B cell (primary cell): ENCODE data around the gene SERPINE2. TPM values are rescaled to one million over a fixed set of nuclear protein-coding genes. Genes with fewer than 3 reads are reported as not detected.

ENCODE experiments used
- ATAC-seq: fragments of 200-7000 bp; cut with Tn5 transposase; one replicate; pipeline ENCODE4 v1.10.0; 2021; ENCODE audit warnings: low read depth, mild to moderate bottlenecking, moderate number of reproducible peaks, moderate library complexity
- CTCF ChIA-PET: fragments of 350-600 bp; sonication (Branson Sonifier 250); formaldehyde crosslinking; loops from one replicate; lab custom pipeline; 2021; ENCODE audit warnings: antibody characterized with exemption, inconsistent platforms; lab: Charles Lee
- POLR2A ChIA-PET: fragments of 350-600 bp; sonication (Branson Sonifier 250); formaldehyde crosslinking; loops from one replicate; lab custom pipeline; 2021; ENCODE audit warnings: antibody characterized with exemption; lab: Charles Lee
- DNase-seq: peaks from one replicate; pipeline ENCODE4 v3.0.0; 2013
- H2AFZ ChIP-seq: 2 replicates; pipeline ENCODE4 v1.6.1; 2012; ENCODE audit warnings: mild to moderate bottlenecking, low read depth, low read length; ENCODE audit not compliant: insufficient read depth, poor library complexity, severe bottlenecking
- H3K27ac ChIP-seq, 2 donors: 1 replicate in 1 of 2; 2 replicates in 1 of 2; pipeline ENCODE4 v1.5.1; 2012 to 2013; ENCODE audit warnings: low read length in 2 of 2, mild to moderate bottlenecking in 2 of 2, moderate library complexity in 1 of 2
- H3K27me3 ChIP-seq, 4 experiments: fragments of 200-600 bp in 1 of 4; sonication (generic) in 1 of 4; replicated peaks in 1 of 4; 1 replicate in 2 of 4; 2 replicates in 2 of 4; pipeline versions ENCODE4 v1.6.1 to v1.7.0; 2013 to 2016; ENCODE audit warnings: low read length in 3 of 4, mild to moderate bottlenecking in 2 of 4, mixed read lengths in 1 of 4, moderate library complexity in 1 of 4; ENCODE audit not compliant: insufficient read depth in 4 of 4, control insufficient read depth in 3 of 4; ENCODE audit errors: control extremely low read depth in 1 of 4
- H3K36me3 ChIP-seq, 2 experiments: replicated peaks in 1 of 2; 1 replicate in 1 of 2; 2 replicates in 1 of 2; pipeline versions ENCODE4 v1.6.1 to v1.7.1; 2013; ENCODE audit warnings: low read length in 1 of 2; ENCODE audit not compliant: insufficient read depth in 2 of 2, control insufficient read depth in 1 of 2; ENCODE audit errors: control extremely low read depth in 1 of 2, extremely low read depth in 1 of 2
- H3K4me1 ChIP-seq, 2 donors: fragments of 200-600 bp in 1 of 2; sonication (generic) in 1 of 2; 1 replicate in 1 of 2; 2 replicates in 1 of 2; pipeline versions ENCODE4 v1.5.1 to v1.6.1; 2013 to 2017; ENCODE audit warnings: low read length in 2 of 2; ENCODE audit not compliant: control insufficient read depth in 2 of 2, insufficient read depth in 2 of 2
- H3K4me2 ChIP-seq: replicated peaks from 2 replicates; pipeline ENCODE3; 2012; ENCODE audit warnings: mild to moderate bottlenecking, low read depth, low read length; ENCODE audit not compliant: poor library complexity, severe bottlenecking
- H3K4me3 ChIP-seq, 5 experiments: fragments of 200-600 bp in 1 of 5; sonication (generic) in 1 of 5; 1 replicate in 3 of 5; 2 replicates in 2 of 5; pipeline versions ENCODE4 v1.5.1 to v1.7.0; 2011 to 2016; ENCODE audit warnings: low read length in 4 of 5, mild to moderate bottlenecking in 4 of 5, low read depth in 2 of 5, control low read depth in 1 of 5, moderate library complexity in 1 of 5; ENCODE audit not compliant: insufficient read depth in 1 of 5; ENCODE audit errors: control extremely low read depth in 1 of 5, extremely low read depth in 1 of 5
- H3K79me2 ChIP-seq: fragments of 200-600 bp; sonication (generic); one replicate; pipeline ENCODE4 v1.6.0; 2016; ENCODE audit warnings: low read length; ENCODE audit not compliant: control insufficient read depth, insufficient read depth
- H3K9ac ChIP-seq: fragments of 200-600 bp; sonication (generic); 2 replicates; pipeline ENCODE4 v1.6.1; 2017; ENCODE audit warnings: mild to moderate bottlenecking, low read length, moderate library complexity
- H3K9me3 ChIP-seq, 3 donors: one replicate each; pipeline versions ENCODE4 v1.6.1 to v1.7.1; 2013; ENCODE audit warnings: low read length in 2 of 3; ENCODE audit not compliant: control insufficient read depth in 2 of 3, insufficient read depth in 1 of 3; ENCODE audit errors: control extremely low read depth in 1 of 3
- H4K20me1 ChIP-seq: 2 replicates; pipeline ENCODE4 v1.6.0; 2012; ENCODE audit warnings: mild to moderate bottlenecking, low read length; ENCODE audit not compliant: insufficient read depth, control insufficient read depth, poor library complexity, severe bottlenecking
- H3K27ac Mint-ChIP-seq: one replicate; pipeline ENCODE4 v1.8.0; 2021; ENCODE audit warnings: mixed read lengths
- H3K27me3 Mint-ChIP-seq: one replicate; pipeline ENCODE4 v1.8.0; 2021; ENCODE audit warnings: mixed read lengths
- H3K4me1 Mint-ChIP-seq: one replicate; pipeline ENCODE4 v1.8.0; 2021; ENCODE audit warnings: mixed read lengths
- H3K4me3 Mint-ChIP-seq: one replicate; pipeline ENCODE4 v1.8.0; 2021; ENCODE audit warnings: mixed read lengths
- H3K9me3 Mint-ChIP-seq: one replicate; pipeline ENCODE4 v1.8.0; 2022; ENCODE audit warnings: mixed read lengths; ENCODE audit not compliant: insufficient read depth
- EZH2 ChIP-seq: IDR thresholded peaks from 2 replicates; pipeline ENCODE4 v1.6.1; 2012; ENCODE audit warnings: borderline replicate concordance, low read depth, mild to moderate bottlenecking, moderate library complexity, low read length; ENCODE audit not compliant: insufficient read depth, poor library complexity, severe bottlenecking
- WGBS: methylation state at CpG from one replicate; pipeline ENCODE4 v1.1.5; 2013; ENCODE audit warnings: missing lambda C conversion rate; ENCODE audit not compliant: insufficient coverage; 5-methylcytosine and 5-hydroxymethylcytosine counted together
- intact Hi-C: fragments of 100-400 bp; cut with micrococcal nuclease; formaldehyde crosslinking; loops from one replicate; pipeline ENCODE4 v1.10.0; 2022
- polyA minus RNA-seq: library from RNA; depleted of rRNA, polyadenylated mRNA; stranded (reverse); fragments of >200 nt; gene quantifications from 2 replicates; pipeline ENCODE4 v1.2.3, GENCODE V29; 2012
- polyA plus RNA-seq: library from polyadenylated mRNA; depleted of rRNA; stranded (reverse); fragments of >200 nt; gene quantifications from 2 replicates; pipeline ENCODE4 v1.2.3, GENCODE V29; 2012
- total RNA-seq, 2 donors: library from RNA; stranded (reverse); fragments of 120-200 nt in 1 of 2; gene quantifications; 1 replicate in 1 of 2; 2 replicates in 1 of 2; pipeline versions ENCODE4 v1.2.3 to v1.2.4, GENCODE V29; 2013 to 2022
- TF ChIP-seq, protein P1 (sequence below): fragments of 200-600 bp; IDR thresholded peaks from one replicate; pipeline ENCODE4 v1.8.0; 2022; ENCODE audit warnings: antibody characterized with exemption, mild to moderate bottlenecking

Gene SERPINE2, protein sequence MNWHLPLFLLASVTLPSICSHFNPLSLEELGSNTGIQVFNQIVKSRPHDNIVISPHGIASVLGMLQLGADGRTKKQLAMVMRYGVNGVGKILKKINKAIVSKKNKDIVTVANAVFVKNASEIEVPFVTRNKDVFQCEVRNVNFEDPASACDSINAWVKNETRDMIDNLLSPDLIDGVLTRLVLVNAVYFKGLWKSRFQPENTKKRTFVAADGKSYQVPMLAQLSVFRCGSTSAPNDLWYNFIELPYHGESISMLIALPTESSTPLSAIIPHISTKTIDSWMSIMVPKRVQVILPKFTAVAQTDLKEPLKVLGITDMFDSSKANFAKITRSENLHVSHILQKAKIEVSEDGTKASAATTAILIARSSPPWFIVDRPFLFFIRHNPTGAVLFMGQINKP
- total RNA-seq = 1.2 and 1.8 TPM in 2 replicates
- total RNA-seq (2013) = 2.7 TPM
- polyA plus RNA-seq = 0.45 and 2.7 TPM in 2 replicates
- 0.60 and 6.6 TPM in 2 replicates for polyA minus RNA-seq

DNA sequence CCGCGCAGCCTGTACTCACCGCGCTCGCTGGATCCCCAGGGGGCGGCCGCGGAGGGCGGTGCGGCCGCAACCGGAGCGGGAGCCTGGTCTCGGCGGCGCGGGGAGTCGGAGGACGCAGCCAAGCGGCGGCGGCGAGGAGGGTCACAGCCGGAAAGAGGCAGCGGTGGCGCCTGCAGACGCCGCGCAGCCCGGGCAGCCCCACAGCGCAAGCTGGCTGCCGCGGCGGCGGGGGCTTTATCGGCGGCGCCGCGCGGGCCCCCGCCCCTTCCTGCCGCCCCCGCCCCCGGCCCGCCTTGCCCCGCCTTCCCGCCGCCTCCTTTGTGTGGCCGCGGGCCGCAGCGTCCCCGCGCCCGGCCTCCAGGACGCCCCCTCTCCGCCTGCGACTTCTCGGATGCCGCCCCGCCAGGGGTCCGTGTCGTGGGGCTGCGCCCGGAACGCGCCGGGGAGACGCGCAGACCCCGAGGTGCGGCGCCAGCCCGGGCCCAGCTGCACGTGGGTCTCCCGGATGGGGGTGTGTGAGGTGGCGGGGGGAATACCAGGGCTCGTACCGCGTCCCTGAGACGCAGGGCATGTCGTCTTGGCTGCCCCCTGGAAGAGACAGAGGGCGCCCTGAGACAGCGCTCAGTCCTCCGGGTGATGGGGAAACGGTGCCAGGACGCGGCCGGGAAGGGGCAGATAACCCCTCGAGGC is at the start of gene SERPINE2:
Gene SERPINE2 (minus strand): TSS at position 207 of the 690 bp plus-strand sequence. CDS start 37,386 bp downstream, outside the sequence.
- TF ChIP-seq, protein P1, sequence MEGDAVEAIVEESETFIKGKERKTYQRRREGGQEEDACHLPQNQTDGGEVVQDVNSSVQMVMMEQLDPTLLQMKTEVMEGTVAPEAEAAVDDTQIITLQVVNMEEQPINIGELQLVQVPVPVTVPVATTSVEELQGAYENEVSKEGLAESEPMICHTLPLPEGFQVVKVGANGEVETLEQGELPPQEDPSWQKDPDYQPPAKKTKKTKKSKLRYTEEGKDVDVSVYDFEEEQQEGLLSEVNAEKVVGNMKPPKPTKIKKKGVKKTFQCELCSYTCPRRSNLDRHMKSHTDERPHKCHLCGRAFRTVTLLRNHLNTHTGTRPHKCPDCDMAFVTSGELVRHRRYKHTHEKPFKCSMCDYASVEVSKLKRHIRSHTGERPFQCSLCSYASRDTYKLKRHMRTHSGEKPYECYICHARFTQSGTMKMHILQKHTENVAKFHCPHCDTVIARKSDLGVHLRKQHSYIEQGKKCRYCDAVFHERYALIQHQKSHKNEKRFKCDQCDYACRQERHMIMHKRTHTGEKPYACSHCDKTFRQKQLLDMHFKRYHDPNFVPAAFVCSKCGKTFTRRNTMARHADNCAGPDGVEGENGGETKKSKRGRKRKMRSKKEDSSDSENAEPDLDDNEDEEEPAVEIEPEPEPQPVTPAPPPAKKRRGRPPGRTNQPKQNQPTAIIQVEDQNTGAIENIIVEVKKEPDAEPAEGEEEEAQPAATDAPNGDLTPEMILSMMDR = no peak
- TF ChIP-seq EZH2 = no peak
- Histone ChIP-seq H3K4me1 (peaks cover 13 to 18% of the 10 kb centered on the region in 2 donors), H3K27me3 (peaks cover 0 to 55% (median 20%) of the 10 kb centered on the region in 4 experiments), H3K36me3 (no peaks in the 10 kb centered on the region), H3K9me3 (no peaks in the 10 kb centered on the region), H3K4me3 (peak within 1 kb of the TSS; percentile 36 to 72 (median 56)), H3K27ac (no peak within 1 kb of the TSS), H3K4me2 (peak within 1 kb of the TSS; percentile 88), H4K20me1 (no peaks in the 10 kb centered on the region), H2AFZ (peak within 1 kb of the TSS; percentile 82), H3K79me2 (no peaks in the 10 kb centered on the region), H3K9ac (peak within 1 kb of the TSS; percentile 58)
- under 1% methylated on average over 88 of the region's 91 CpGs for WGBS
- ChIA-PET POLR2A (no interaction called here), CTCF (interaction anchor here (1.4 kb wide), 1 partner anchor 45 kb away, joined by 4 read pairs; no protein-coding TSS in a partner anchor)
- intact Hi-C loops = loop anchor here (2.0 kb wide), 2 partner anchors 14 to 46 kb away; no protein-coding TSS in a partner anchor
- Mint-ChIP-seq H3K27ac (no peak within 1 kb of the TSS), H3K9me3 (no peaks in the 10 kb centered on the region), H3K4me3 (peak within 1 kb of the TSS; percentile 94), H3K4me1 (peaks cover 19% of the 10 kb centered on the region), H3K27me3 (peaks cover 64% of the 10 kb centered on the region)
- DNase-seq = peak; percentile 65
- peak; percentile 55 for ATAC-seq
